Keratinocyte (primary cell): ENCODE measurements around the gene ASGR1. TPM values are rescaled to one million over a fixed set of nuclear protein-coding genes. Genes with fewer than 3 reads are reported as not detected.

ENCODE experiments used
- DNase-seq: peaks from one replicate; pipeline ENCODE4 v3.0.0-alpha.2; 2011; ENCODE audit warnings: low read depth, missing footprints, low spot score
- FAIRE-seq: peaks from 2 replicates; lab custom pipeline; 2011; peaks lifted over from hg19 to GRCh38; lab: Jason Lieb, UNC
- H2AFZ ChIP-seq: 2 replicates; pipeline ENCODE4 v1.6.0; 2012; ENCODE audit warnings: low read length, control low read depth, inconsistent platforms; ENCODE audit not compliant: control insufficient read depth
- H3K27ac ChIP-seq: 2 replicates; pipeline ENCODE4 v1.5.1; 2011; ENCODE audit warnings: low read length; ENCODE audit not compliant: control insufficient read depth, insufficient read depth
- H3K27me3 ChIP-seq: 3 replicates; pipeline ENCODE4 v1.6.0; 2011; ENCODE audit warnings: low read length; ENCODE audit not compliant: control insufficient read depth, insufficient read depth; ENCODE audit errors: extremely low read depth
- H3K36me3 ChIP-seq, 2 experiments: 2 replicates in 1 of 2; 3 replicates in 1 of 2; pipeline ENCODE4 v1.5.1; 2011; ENCODE audit warnings: low read length in 2 of 2, mild to moderate bottlenecking in 1 of 2; ENCODE audit not compliant: control insufficient read depth in 2 of 2, insufficient read depth in 2 of 2; ENCODE audit errors: extremely low read depth in 1 of 2
- H3K4me1 ChIP-seq: 3 replicates; pipeline ENCODE4 v1.5.1; 2011; ENCODE audit warnings: low read length; ENCODE audit not compliant: control insufficient read depth, insufficient read depth; ENCODE audit errors: extremely low read depth
- H3K4me2 ChIP-seq: 3 replicates; pipeline ENCODE4 v1.6.0; 2011; ENCODE audit warnings: low read depth, low read length; ENCODE audit not compliant: control insufficient read depth, insufficient read depth; ENCODE audit errors: extremely low read depth
- H3K4me3 ChIP-seq, 3 experiments: fragments of 200-600 bp in 1 of 3; sonication (generic) in 1 of 3; 2 replicates in 2 of 3; 3 replicates in 1 of 3; pipeline ENCODE4 v1.5.1; 2011 to 2016; ENCODE audit warnings: low read length in 3 of 3, mild to moderate bottlenecking in 3 of 3, control low read depth in 2 of 3, inconsistent platforms in 1 of 3, low read depth in 1 of 3, mixed read lengths in 1 of 3, mixed run types in 1 of 3, moderate library complexity in 1 of 3; ENCODE audit not compliant: control insufficient read depth in 2 of 3, insufficient read depth in 2 of 3; ENCODE audit errors: extremely low read depth in 1 of 3
- H3K79me2 ChIP-seq: 2 replicates; pipeline ENCODE4 v1.6.0; 2012; ENCODE audit warnings: low read length; ENCODE audit not compliant: control insufficient read depth, insufficient read depth
- H3K9ac ChIP-seq: 3 replicates; pipeline ENCODE4 v1.6.0; 2011; ENCODE audit warnings: low read length; ENCODE audit not compliant: control insufficient read depth, insufficient read depth; ENCODE audit errors: extremely low read depth
- H3K9me1 ChIP-seq: 3 replicates; pipeline ENCODE4 v1.6.0; 2011; ENCODE audit warnings: low read length; ENCODE audit not compliant: control insufficient read depth, insufficient read depth; ENCODE audit errors: extremely low read depth
- H3K9me3 ChIP-seq: 2 replicates; pipeline ENCODE4 v1.5.1; 2012; ENCODE audit warnings: low read depth, low read length; ENCODE audit not compliant: control insufficient read depth
- H4K20me1 ChIP-seq: 3 replicates; pipeline ENCODE4 v1.6.0; 2011; ENCODE audit warnings: low read length; ENCODE audit not compliant: control insufficient read depth, insufficient read depth; ENCODE audit errors: extremely low read depth
- EZH2 ChIP-seq: IDR thresholded peaks from one replicate; pipeline ENCODE4 v1.6.1; 2012; ENCODE audit warnings: inconsistent platforms, mild to moderate bottlenecking, low read length, moderate library complexity
- dilution Hi-C: fragments of 300-500 bp; cut with MboI; formaldehyde crosslinking; loops from one replicate; pipeline ENCODE4 v1.7.0; 2020; ENCODE audit warnings: low sequenced_read_pairs; ENCODE audit not compliant: extremely low pct_ligation_motif_present
- polyA plus RNA-seq, 5 experiments: library from polyadenylated mRNA; depleted of rRNA in 3 of 5; stranded (reverse) in 3 of 5; stranded (forward) in 1 of 5; unstranded in 1 of 5; fragments of >200 nt; gene quantifications; 1 replicate in 1 of 5; 2 replicates in 3 of 5; 3 replicates in 1 of 5; pipeline versions ENCODE4 v1.2.1 to v1.2.3, GENCODE V29; 2011 to 2012; ENCODE audit warnings: missing spikeins in 2 of 5, low read depth in 1 of 5, low replicate concordance in 1 of 5
- TF ChIP-seq, protein P1 (sequence below), 3 experiments: IDR thresholded peaks in 1 of 3; conservative IDR thresholded peaks in 1 of 3; optimal IDR thresholded peaks in 1 of 3; 2 replicates in 2 of 3; 3 replicates in 1 of 3; pipeline versions ENCODE3 to v1.5.1; 2011; ENCODE audit warnings: low read length in 3 of 3, mild to moderate bottlenecking in 3 of 3, moderate library complexity in 2 of 3, control low read depth in 1 of 3, inconsistent platforms in 1 of 3; ENCODE audit not compliant: insufficient read depth in 2 of 3; ENCODE audit errors: extremely low read depth in 1 of 3

The ASGR1 gene
- polyA plus RNA-seq, 1 donor (not counting 4 experiments of a cell fraction or from before 2014, with no cell fraction given): 0.18 TPM

DNA sequence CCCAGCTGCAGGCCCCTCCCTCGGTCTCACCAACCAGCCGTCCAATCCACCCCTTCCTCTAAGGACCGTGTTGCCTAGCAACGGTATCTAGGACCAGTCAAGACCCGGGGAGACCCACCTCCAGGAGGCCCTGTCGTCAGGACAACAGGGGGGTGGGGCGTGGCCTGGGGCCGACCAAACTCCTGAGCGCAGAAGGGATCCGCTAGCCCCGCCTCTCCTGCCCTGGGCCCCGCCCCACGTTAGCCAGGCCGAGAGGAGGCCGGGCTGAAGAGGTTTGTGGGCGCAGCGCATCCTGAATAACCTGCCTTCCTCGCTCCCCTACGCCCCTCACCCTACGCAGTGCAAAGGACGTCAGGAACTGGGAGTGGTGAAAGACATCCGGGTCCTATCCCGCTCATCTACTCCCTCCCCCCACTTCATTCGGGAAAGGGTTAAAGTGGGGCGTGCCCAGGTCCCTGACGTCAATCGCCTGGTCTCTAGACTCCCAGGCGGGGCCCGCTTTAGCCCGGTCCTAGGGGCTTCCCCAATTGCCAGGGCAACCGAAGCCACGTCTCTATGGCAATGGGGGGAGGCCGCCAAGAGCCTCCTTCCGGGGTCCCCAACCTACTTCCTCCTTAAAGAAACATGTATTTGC is 25.8 kb upstream of the ASGR1 start:
- H3K9me1 ChIP-seq: no peaks in the 10 kb centered on the region
- peak overlapping the region; percentile 20 for H3K27ac ChIP-seq
- H3K4me3 ChIP-seq: peak overlapping the region; percentile 32 to 68 (median 32)
- no peak for FAIRE-seq
- no peaks in the 10 kb centered on the region for H4K20me1 ChIP-seq
- no peaks in the 10 kb centered on the region for H3K9me3 ChIP-seq
- H3K79me2 ChIP-seq: no peaks in the 10 kb centered on the region
- H3K4me2 ChIP-seq: peak overlapping the region; percentile 83
- H3K27me3 ChIP-seq: no peaks in the 10 kb centered on the region
- peaks cover 5% of the 10 kb centered on the region for H3K4me1 ChIP-seq
- peak overlapping the region; percentile 84 for H2AFZ ChIP-seq
- dilution Hi-C loops: no loop called here
- TF ChIP-seq, protein P1, sequence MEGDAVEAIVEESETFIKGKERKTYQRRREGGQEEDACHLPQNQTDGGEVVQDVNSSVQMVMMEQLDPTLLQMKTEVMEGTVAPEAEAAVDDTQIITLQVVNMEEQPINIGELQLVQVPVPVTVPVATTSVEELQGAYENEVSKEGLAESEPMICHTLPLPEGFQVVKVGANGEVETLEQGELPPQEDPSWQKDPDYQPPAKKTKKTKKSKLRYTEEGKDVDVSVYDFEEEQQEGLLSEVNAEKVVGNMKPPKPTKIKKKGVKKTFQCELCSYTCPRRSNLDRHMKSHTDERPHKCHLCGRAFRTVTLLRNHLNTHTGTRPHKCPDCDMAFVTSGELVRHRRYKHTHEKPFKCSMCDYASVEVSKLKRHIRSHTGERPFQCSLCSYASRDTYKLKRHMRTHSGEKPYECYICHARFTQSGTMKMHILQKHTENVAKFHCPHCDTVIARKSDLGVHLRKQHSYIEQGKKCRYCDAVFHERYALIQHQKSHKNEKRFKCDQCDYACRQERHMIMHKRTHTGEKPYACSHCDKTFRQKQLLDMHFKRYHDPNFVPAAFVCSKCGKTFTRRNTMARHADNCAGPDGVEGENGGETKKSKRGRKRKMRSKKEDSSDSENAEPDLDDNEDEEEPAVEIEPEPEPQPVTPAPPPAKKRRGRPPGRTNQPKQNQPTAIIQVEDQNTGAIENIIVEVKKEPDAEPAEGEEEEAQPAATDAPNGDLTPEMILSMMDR (optimal IDR thresholded peaks at IDR 0.05 in 1 of 3, IDR thresholded peaks at IDR 0.05 in 1 of 3, conservative IDR thresholded peaks at IDR 0.05 in 1 of 3; ENCODE audit: extremely low read depth in 1 of 3, insufficient read depth in 2 of 3, low read length in 3 of 3): no peak
- no peak for TF ChIP-seq EZH2
- H3K36me3 ChIP-seq: no peaks in the 10 kb centered on the region
- H3K9ac ChIP-seq: peak overlapping the region; percentile 52
- DNase-seq: no peak

DNA sequence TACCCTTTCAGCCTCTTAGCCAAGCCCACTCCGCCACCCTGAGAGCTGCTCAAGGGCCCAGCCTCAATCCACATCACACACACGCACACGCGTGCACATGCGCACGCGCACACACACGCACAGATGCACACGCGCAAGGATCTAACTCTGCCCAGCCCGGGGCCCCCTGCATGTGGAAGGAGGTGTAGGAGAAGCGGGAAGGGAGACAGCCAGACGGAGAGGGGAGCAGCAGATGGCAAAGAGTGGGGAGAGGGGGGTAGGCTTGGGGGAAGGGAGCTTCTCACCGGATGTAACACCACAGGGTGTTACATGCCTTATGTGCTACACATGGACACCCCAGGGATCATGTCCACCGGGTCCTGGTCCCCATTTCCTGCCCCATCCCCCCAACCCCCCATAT is 25.2 kb upstream of the ASGR1 start:
- H3K36me3 ChIP-seq: no peaks in the 10 kb centered on the region
- H4K20me1 ChIP-seq: no peaks in the 10 kb centered on the region
- H3K4me1 ChIP-seq: peaks cover 5% of the 10 kb centered on the region
- TF ChIP-seq EZH2: no peak
- TF ChIP-seq, protein P1 (optimal IDR thresholded peaks at IDR 0.05 in 1 of 3, IDR thresholded peaks at IDR 0.05 in 1 of 3, conservative IDR thresholded peaks at IDR 0.05 in 1 of 3; ENCODE audit: extremely low read depth in 1 of 3, insufficient read depth in 2 of 3, low read length in 3 of 3): no peak
- H3K79me2 ChIP-seq: no peaks in the 10 kb centered on the region
- no peak for FAIRE-seq
- no peak overlapping the region for H3K4me3 ChIP-seq
- no peaks in the 10 kb centered on the region for H3K9me1 ChIP-seq
- no peak overlapping the region for H3K4me2 ChIP-seq
- dilution Hi-C loops: no loop called here
- peak overlapping the region; percentile 52 for H3K9ac ChIP-seq
- no peaks in the 10 kb centered on the region for H3K9me3 ChIP-seq
- H2AFZ ChIP-seq: no peak overlapping the region
- no peak overlapping the region for H3K27ac ChIP-seq
- no peak for DNase-seq
- H3K27me3 ChIP-seq: no peaks in the 10 kb centered on the region
